GM18526 (cell line): ENCODE results near the gene UBR7.

Experiments used
- POLR2A ChIP-seq: IDR thresholded peaks from 3 replicates; pipeline ENCODE4 v1.6.1; 2011; ENCODE audit not compliant: insufficient read length; ENCODE audit errors: extremely low read depth

UBR7 gene

DNA sequence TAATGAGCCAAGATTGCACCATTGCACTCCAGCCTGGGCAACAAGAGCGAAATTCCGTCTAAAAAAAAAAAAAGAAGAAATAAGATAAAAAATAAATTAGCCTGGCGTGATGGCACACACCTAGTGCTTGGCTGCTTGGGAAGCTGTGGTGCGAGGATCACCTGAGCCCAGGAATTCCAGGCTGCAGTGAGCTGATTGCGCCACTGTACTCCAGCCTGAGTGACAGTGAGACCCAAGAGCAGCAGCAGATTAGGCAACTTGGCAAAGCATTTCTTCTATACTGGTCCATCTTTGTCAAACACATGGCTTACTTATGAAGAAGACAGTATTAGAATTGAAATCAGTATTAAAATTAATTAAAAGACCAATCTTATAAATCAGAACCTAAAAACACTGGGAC is 6.5 kb upstream of the UBR7 start:
- no peak for TF ChIP-seq POLR2A

DNA sequence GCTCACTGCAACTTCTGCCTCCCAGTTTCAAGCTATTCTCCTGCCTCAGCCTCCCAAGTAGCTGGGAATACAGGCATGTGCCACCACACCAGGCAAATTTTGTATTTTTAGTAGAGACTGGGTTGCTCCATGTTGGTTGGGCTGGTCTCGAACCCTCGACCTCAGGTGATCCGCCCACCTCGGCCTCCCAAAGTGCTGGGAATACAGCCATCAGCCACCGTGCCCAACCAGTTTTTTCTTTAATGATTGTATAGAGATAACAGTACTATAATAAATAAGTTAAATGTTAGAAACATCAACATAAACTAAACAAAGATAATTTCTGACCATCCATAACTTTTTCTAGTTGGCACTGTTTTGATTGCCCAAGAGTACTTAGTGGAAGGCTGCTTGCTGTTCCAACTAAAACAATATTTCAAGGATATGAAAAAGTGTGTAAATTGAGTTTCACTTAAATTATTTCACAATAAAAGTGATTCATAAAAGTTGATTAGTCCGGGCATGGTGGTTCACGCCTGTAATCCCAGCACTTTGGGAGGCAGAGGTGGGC is 5.8 kb upstream of the UBR7 start:
- no peak for TF ChIP-seq POLR2A

DNA sequence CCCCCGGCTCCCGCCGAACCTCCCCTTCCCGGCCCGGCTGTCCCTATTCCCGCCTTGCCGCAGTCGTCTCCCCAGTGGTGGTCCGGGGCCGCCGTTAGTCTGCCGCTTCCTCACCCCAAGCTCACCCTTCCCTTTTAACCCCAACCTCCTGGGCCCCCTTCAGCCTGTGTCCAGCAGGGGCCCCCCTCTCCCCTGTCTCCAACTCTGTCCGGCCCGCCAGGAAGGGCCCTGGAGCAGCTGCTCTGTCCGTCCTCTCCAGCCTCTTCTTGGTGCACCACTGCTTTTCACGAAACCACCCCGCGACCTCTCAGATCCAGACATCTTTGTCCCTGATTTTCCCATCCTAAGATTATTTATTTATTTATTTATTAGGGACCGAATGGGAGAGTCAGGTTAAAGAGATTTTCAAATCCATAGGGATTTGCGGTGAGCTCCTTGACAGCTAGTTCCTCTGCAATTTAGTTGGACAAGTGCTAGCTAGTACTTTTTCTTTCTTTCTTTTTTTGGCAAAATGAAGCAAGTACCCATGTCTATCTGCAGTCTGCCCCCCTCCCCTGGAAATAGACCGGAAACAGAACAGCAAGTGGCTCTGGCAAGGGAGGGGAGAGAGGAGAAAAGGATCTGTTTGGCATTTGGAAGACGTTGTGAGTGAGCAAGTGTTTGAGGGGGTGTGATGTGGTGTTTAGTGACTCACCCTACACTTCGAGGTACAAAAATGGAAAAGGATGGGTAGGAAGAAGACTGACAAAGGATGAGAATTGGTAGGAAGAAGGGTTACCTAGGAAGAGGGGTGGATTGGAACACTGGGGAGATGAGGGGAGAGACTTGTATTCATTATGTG is 632 bp downstream of the UBR7 start:
- no peak for TF ChIP-seq POLR2A

DNA sequence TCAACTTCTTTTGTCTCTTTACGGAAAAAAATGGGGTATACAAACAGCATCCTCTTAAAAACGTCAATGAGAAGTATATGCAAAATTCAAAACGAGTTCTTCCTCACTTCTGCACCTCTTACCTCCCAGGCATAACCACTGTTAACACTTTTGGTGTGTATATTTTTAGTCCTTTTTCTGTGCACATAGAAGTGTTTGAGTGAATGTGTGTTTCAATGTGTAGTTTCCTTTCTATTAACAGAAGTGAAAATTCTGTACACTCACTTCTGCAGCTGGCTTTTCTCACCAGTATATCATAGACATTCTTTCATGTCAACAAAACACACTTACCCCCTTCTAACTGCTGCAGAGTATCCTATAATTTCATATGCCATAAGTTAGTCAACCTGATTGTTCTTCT is 5.4 kb downstream of the UBR7 start:
- no peak for TF ChIP-seq POLR2A

DNA sequence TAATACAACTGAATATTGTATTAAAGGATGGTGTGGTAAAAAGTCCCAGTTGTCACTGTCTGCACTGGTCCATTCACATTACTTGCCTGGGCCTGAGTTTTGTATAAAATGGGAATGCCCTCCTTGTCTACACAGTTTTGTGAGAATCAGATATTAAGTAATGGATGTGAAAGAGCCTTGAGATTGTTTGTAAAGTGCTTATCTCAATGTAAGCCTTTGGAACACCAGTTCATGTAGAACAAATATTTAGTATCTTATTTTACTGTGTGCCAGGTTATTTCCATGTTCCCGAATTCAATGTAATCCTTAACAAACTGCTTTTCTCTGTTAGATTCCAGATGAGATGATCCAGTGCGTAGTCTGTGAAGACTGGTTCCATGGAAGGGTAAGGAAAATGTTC is 7.5 kb downstream of the UBR7 start:
- no peak for TF ChIP-seq POLR2A

DNA sequence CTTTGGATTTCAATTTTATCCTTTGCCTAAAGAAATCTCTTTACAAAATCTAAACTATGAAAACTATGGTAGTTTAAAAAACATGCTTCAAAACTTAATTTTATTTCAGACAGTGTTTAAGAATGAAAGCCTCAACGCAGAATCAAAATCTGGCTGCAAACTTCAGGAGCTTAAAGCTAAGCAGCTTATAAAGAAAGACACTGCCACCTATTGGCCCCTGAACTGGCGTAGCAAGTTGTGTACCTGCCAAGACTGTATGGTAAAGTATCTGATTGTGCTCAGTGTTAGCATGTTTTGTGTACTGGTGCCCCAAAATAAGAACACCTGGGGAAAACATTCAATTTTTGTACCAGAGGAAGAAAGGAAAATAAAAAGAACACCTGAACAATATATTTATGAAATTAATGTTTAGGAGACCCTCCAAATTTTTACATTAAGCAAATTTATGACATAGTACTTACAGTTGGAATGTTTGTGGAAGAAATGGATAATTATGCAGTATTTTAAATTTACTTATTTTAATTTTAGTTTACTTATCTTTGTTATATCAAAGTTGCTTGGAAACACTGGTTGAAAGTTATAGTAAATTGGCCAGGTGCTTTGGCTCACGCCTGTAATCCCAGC is 12.2 kb downstream of the UBR7 start:
- TF ChIP-seq POLR2A, result no peak

DNA sequence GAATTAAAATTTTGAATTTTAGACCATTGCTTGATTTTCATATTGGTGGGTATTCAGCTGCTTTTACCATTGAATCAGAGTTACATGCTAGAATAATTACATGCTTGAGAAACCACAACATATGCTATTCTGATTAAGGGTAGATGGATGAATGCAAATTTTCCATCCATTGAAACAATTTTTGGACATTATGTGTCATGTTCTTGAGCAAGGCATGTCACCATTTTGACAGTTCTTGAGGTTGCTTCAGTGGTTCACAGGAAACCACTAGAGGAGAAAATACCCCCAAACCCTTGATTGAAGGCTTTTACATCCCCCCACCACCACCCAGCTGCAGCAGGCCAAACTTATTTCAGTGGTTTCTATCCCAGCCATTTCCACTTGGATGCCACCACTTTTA is 13.5 kb downstream of the UBR7 start:
- TF ChIP-seq POLR2A, result no peak

DNA sequence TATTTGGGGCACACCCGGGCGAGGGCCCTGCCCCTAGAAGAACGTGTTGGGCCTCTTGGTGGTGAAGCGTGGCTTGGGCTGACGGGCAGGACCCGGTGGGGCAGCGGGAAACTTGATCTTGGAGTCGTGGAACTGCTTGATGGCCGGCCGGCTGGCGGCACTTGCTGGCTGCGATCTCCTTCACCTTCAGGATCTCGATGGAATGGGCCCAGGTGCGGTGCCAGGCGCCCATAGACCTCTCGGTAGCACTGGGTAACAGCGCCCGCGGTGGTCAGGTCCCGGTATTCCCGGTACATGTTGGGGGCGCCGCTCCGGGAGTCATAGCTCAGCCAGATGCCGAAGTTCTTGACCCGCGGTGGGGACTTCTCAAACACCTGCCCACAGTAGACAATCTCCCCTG is 16.5 kb downstream of the UBR7 start:
- TF ChIP-seq POLR2A, result no peak

DNA sequence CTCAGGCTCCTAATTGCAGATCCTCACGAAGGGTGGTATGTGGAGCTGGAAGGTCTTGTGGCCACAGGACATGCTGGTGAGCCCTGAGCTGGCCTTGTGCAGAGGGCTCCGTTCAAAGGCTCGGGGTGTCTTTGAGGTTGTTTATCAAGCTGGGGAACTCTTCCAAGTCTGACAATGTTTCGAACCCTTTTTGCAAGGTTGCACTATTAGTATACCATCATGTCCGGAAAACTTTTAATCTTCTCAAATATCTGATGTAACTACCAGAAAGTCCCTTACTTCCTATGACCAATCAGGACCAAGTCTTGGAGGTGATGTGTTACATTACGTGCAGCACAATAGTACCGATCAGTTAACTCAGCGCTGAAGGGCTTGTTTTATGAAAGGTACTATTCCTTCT is 21.5 kb downstream of the UBR7 start:
- no peak for TF ChIP-seq POLR2A

DNA sequence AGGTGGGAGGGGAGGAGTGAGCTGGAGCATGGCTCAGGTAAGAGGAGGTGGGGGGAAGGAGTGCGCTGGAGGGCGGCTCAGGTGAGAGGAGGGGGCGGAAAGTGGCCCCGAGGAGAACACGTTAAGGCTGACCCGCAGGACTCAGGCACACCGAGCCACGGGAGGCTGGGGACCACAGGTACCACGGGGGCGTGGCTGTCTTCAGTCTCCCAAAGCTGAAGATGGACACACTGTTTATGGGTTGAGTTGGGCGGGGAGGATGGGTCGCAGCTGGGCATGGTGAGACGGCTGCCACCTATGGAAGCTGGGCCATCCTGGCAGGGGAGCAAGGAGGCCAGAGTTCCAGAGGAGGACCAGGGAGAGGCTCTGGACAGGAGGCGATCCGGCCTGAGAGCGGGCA is 23.5 kb downstream of the UBR7 start:
- no peak for TF ChIP-seq POLR2A

DNA sequence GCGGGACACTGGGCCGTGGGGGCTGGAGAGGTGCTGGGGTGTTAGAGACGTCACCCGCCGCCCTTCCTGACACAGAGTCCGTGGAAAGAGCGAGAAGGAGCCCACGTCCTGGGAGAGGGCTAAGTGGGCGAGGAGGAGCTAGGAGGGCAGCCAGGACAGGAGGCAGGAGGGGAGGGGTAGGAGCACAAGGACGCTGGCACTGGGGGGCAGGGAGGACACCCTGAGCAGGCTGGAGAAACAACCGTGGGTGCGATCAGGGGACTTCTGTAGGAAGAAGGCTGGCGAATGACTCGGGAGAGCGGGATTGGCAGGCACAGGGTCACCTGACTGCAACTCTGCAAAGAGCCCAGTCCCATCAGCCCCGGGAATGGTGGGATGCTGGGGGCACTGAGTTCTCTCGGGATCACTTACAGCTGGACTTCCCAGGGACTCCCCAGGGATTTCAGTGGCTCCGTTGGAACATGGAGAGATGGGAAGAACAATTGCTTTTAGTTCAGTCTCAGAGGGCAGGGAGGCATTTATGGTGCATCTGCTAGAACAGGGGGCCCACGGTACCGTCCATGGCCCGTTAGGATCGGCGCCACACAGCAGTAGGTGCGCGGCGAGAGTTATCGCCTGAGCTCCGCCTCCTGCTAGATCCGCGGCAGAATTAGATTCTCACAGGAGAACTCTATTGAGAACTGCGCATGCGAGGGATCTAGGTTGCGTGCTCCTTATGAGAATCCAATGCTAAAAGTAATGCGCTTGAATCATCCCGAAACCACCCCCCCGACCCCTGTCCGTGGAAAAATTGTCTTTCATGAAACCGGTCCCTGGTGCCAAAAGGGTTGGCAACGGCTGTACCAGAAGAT is 24.3 kb downstream of the UBR7 start:
- no peak for TF ChIP-seq POLR2A

DNA sequence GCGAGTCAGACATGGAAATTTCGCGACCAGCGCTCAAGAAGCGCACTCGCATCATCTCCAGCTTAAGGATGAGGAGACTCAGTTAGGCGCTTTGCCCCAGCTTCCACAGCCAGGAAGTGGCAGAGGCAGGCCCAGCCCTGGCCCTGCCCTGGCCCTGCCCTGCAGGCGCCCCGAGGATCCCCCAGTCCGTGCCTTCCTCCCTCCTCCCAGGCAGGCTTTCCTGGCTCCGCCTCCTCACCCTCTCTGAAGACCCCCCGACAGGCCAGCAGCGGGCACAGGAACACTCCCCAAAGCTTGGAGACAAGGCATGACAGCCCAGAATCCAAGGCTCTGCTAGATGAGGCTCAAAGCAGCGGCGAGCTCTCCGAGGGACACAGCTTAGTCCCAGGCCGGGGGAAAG is 25.1 kb downstream of the UBR7 start:
- no peak for TF ChIP-seq POLR2A

DNA sequence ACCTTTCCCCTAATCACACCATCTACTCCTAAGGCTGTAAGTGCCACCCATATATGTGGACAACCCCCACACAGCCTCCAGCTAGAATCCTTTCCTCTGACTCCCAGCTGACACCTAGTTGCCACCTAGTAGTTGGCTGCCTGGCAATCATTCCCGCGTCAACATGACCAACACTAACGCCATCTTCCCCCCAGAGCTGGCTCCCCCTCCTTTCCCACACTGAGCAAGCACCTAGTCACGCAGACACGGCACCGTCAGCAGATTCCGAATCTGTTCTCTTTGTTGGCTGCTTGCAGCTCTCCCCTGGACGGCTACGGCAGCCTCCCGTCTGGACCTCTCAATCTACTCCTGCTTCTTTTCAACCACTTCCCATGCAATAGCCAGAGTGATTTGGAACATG is 27.7 kb downstream of the UBR7 start:
- TF ChIP-seq POLR2A, result no peak

DNA sequence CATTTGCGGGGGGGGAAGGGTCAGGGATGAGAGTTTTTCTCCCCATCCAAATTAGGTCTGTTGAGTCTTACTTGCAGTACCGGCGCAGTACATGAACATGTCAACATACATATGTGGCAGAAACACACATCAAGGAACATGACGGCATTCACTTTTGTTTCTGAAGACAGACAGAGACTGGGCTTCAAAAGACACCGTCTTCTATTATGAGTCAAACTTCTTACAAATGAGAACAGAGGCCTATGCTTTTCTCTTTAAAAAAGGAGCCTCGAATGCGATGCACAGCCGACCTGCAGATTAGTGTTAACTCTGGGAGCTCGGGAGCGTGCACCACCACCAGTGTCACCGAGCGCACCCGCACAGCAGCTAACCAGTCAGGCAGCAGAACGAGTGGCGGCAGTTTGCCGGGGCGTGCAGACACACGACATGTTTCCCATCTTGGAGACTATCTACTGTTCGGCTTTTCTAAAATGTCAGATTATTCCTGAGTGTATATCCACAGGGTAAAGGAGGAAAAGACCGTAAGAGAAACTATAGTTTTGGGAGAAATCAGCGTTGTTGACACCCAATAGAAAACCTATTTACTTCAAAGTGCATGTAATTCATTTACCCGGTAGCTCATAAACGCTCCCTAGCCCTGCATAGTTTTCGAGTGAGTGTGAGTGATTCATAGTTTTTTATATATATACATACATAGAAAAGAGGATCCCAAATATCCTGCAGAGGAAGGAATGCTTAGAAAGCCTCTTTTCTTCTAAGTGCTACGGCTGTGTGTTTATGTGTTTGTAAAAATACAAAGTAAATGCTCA is 33.0 kb downstream of the UBR7 start:
- no peak for TF ChIP-seq POLR2A

DNA sequence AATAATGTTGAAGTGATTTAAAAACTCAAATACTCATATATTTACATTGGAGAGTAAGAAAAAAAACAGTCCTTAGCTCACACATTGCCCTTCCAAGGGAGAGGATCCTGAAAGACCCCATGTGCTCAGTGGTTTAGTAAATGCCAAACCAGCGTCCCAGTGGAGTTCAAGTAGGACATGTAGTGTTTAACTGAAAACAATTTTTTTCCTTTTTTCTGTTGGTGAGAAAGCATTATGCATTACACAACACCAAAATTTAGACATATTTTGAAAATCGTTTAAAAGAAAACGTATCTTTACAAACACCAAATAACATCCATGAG is 33.6 kb downstream of the UBR7 start:
- TF ChIP-seq POLR2A, result no peak

DNA sequence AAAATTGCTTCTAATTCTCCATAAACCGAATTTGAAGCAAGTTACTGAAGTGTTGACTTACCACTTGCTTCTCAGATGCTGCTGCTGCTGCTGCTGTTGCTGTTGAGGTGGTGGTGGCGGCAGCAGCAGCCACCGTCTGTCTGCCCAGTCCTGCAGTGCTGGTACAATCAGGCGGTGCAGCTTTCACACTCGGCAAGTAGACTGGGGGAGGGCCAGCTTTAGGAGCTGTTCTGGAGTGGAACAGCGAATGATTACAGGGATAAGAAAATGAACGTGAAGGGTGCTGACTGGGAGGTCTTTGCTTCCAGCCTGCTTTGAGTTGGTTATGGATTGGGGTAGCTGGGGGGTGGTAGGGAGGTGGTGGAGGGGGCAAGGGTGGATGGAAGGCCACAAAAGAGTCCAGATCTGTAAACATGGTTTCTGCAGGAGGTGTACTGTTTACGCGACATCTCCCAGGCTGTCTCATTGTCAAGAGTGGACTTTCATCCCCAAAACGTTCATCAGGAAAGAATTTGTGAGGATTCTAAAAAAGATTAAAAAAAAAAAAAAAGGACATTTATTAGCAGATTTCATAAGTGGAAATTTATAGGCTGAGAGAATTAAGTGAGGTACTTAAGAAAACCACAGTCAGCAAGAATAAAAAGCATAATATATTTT is 38.8 kb downstream of the UBR7 start:
- TF ChIP-seq POLR2A, result no peak
